NCI-H82 treated with DMSO at 0.1 percent for 48 hours (cell line): ENCODE measurements around the gene ZNF341.

Source experiments
- DNase-seq: peaks from one replicate; lab custom pipeline; 2025; ENCODE audit not compliant: unreplicated experiment; lab: John Stamatoyannopoulos, UW

ZNF341 gene

GRCh38 chr20:33821270-33821836, 89.6 kb downstream of the ZNF341 start:
- DNase-seq: no peak

GRCh38 chr20:33822423-33822822, 90.6 kb downstream of the ZNF341 start:
- no peak for DNase-seq

- no peak for DNase-seq
Measured at GRCh38 chr20:33822991-33823390, 91.2 kb downstream of the ZNF341 start.

GRCh38 chr20:33824852-33825251, 93.1 kb downstream of the ZNF341 start:
- no peak for DNase-seq

GRCh38 chr20:33825340-33826269, 93.8 kb downstream of the ZNF341 start:
- DNase-seq: no peak

GRCh38 chr20:33826270-33826897, 94.6 kb downstream of the ZNF341 start:
- peak; percentile 26 for DNase-seq

- no peak for DNase-seq
Measured at GRCh38 chr20:33827109-33827508, 95.3 kb downstream of the ZNF341 start.

- peak; percentile 76 for DNase-seq
Measured at GRCh38 chr20:33827634-33828325, 96.0 kb downstream of the ZNF341 start.

- DNase-seq: no peak
Measured at GRCh38 chr20:33828326-33828844, 96.6 kb downstream of the ZNF341 start.

GRCh38 chr20:33828967-33829560, 97.3 kb downstream of the ZNF341 start:
- DNase-seq: no peak

GRCh38 chr20:33829636-33830035, 97.8 kb downstream of the ZNF341 start:
- DNase-seq: no peak

GRCh38 chr20:33830371-33830770, 98.6 kb downstream of the ZNF341 start:
- peak; percentile 76 for DNase-seq

GRCh38 chr20:33832103-33832804, 100.5 kb downstream of the ZNF341 start:
- DNase-seq: no peak

GRCh38 chr20:33833333-33833732, 101.5 kb downstream of the ZNF341 start:
- no peak for DNase-seq

- DNase-seq: no peak
Measured at GRCh38 chr20:33835615-33836172, 103.9 kb downstream of the ZNF341 start.

- peak; percentile 37 for DNase-seq
Measured at GRCh38 chr20:33836277-33836676, 104.5 kb downstream of the ZNF341 start.

GRCh38 chr20:33837096-33837830, 105.5 kb downstream of the ZNF341 start:
- DNase-seq: no peak

- DNase-seq: no peak
Measured at GRCh38 chr20:33838035-33838864, 106.5 kb downstream of the ZNF341 start.
